ENCODE data around the gene AXIN1.

DNA sequence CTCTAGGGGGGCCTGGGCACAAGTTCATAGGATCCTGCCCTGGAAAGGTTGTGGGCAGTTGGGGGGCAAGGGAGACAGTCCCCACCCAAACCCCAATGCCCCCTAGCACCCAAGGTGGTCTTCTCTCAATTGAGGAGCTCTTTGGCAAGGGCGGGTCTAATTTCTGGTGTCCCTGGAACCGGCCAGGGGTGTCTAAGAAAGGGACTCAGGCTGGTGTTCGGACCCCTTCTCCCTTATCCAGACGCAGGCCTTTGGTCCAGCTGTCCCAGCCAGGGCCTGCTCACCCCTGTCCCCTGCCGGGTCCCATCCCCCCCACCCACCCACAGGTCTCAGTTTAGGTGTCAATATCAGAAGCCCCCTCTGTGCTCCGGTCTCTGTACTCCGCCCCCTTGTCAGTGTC lies 73.0 kb downstream of the AXIN1 start:
- TF ChIP-seq, protein P1, sequence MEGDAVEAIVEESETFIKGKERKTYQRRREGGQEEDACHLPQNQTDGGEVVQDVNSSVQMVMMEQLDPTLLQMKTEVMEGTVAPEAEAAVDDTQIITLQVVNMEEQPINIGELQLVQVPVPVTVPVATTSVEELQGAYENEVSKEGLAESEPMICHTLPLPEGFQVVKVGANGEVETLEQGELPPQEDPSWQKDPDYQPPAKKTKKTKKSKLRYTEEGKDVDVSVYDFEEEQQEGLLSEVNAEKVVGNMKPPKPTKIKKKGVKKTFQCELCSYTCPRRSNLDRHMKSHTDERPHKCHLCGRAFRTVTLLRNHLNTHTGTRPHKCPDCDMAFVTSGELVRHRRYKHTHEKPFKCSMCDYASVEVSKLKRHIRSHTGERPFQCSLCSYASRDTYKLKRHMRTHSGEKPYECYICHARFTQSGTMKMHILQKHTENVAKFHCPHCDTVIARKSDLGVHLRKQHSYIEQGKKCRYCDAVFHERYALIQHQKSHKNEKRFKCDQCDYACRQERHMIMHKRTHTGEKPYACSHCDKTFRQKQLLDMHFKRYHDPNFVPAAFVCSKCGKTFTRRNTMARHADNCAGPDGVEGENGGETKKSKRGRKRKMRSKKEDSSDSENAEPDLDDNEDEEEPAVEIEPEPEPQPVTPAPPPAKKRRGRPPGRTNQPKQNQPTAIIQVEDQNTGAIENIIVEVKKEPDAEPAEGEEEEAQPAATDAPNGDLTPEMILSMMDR (conservative IDR thresholded peaks at IDR 0.05; ENCODE audit: low read depth, low read length): no peak
- no peak for TF ChIP-seq EZH2 (IDR thresholded peaks at IDR 0.05; ENCODE audit: low read length, unreplicated experiment)

Data from PC-3 (cell line).